C4-2B (cell line): ENCODE data around the gene COMMD1.

Source experiments
- CTCF ChIP-seq: fragments of 450-650 bp; conservative IDR thresholded peaks from 2 replicates; pipeline ENCODE4 v1.5.1; 2017; ENCODE audit warnings: mild to moderate bottlenecking
- ZFX ChIP-seq: fragments of 450-650 bp; IDR thresholded peaks from 2 replicates; pipeline ENCODE4 v1.6.1; 2017

GRCh38 chr2:61959381-61960293, 54.2 kb downstream of the COMMD1 start:
- TF ChIP-seq CTCF (no peak), ZFX (no peak)
